ENCODE data around the gene RIPOR3.
A peak's percentile ranks its signal among the peaks of the same experiment; 100 is the strongest.

The RIPOR3 gene

DNA sequence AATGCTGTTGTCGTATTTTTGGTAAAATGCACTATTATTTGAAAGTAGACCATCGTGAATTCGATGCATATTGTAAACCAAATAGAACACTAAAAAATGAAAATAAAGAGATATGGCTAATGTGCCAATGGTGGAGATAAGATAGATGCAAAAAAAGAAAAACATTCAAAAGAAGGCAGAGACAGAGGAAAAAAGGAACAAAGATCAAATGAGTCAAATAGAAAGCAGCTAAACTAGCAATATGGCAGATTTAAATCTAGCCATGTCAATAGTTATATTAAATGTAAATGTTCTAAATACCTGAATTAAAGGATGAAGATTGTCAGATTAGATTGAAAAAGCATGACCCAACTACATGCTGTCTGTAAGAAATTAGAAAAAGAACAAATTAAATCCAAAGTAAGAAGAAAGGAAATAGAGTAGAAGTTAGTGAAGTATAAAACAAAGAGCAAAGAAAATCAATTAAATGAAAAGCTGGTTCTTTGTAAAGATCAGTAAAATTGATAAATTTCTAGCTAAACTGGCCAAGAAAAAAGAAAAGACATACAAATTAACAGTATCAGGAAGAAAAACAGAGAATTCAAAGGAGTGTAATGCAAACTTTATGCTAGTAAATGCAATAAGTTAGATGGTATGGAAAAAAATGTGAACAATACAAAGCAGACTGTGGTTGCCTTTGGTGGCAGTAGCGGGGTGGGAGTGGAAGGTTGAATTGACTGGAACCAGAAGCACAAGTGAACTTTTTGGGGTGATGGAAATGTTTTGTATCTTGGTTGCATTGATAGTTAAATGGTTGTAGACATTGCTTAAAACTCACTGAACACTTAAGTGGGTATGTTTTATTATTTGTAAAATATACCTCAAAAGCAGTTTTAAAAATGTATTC is 136.4 kb downstream of the RIPOR3 start:
- peaks cover 0 to 3% of the 10 kb centered on the region in 2 donors for H3K36me3 ChIP-seq (ENCODE audit: control insufficient read depth in 2 of 2, insufficient read depth in 2 of 2, low read length in 2 of 2)
- H3K27me3 ChIP-seq (ENCODE audit: control insufficient read depth in 1 of 2, insufficient read depth in 2 of 2, low read length in 2 of 2) = no peaks in the 10 kb centered on the region
- no peak overlapping the region for H3K9ac ChIP-seq (ENCODE audit: low read length in 2 of 2)
- no peaks in the 10 kb centered on the region for H3K9me3 ChIP-seq (ENCODE audit: control insufficient read depth in 2 of 2, low read length in 2 of 2)
- no peak overlapping the region for H3K27ac ChIP-seq (ENCODE audit: low read length)
- H3K4me3 ChIP-seq (ENCODE audit: low read length in 2 of 2) = no peak overlapping the region
- H3K4me1 ChIP-seq (ENCODE audit: control insufficient read depth, insufficient read depth, low read length) = peaks cover 1% of the 10 kb centered on the region

GRCh38 chr20:50552979-50553378 is 138.4 kb downstream of the RIPOR3 start:
- Histone ChIP-seq H3K27me3 (ENCODE audit: control insufficient read depth in 1 of 2, insufficient read depth in 2 of 2, low read length in 2 of 2) (no peaks in the 10 kb centered on the region), H3K27ac (ENCODE audit: low read length) (no peak overlapping the region), H3K4me3 (ENCODE audit: low read length in 2 of 2) (no peak overlapping the region), H3K9ac (ENCODE audit: low read length in 2 of 2) (no peak overlapping the region), H3K4me1 (ENCODE audit: control insufficient read depth, insufficient read depth, low read length) (no peaks in the 10 kb centered on the region), H3K36me3 (ENCODE audit: control insufficient read depth in 2 of 2, insufficient read depth in 2 of 2, low read length in 2 of 2) (peaks cover 3 to 8% of the 10 kb centered on the region in 2 donors), H3K9me3 (ENCODE audit: control insufficient read depth in 2 of 2, low read length in 2 of 2) (no peaks in the 10 kb centered on the region)

GRCh38 chr20:50551288-50551687 is 140.1 kb downstream of the RIPOR3 start:
- H3K36me3 ChIP-seq (ENCODE audit: control insufficient read depth in 2 of 2, insufficient read depth in 2 of 2, low read length in 2 of 2) = peaks cover 3 to 6% of the 10 kb centered on the region in 2 donors
- no peak overlapping the region for H3K4me3 ChIP-seq (ENCODE audit: low read length in 2 of 2)
- H3K27ac ChIP-seq (ENCODE audit: low read length) = no peak overlapping the region
- H3K4me1 ChIP-seq (ENCODE audit: control insufficient read depth, insufficient read depth, low read length) = peaks cover 4% of the 10 kb centered on the region
- H3K27me3 ChIP-seq (ENCODE audit: control insufficient read depth in 1 of 2, insufficient read depth in 2 of 2, low read length in 2 of 2) = no peaks in the 10 kb centered on the region
- H3K9ac ChIP-seq (ENCODE audit: low read length in 2 of 2) = no peak overlapping the region
- H3K9me3 ChIP-seq (ENCODE audit: control insufficient read depth in 2 of 2, low read length in 2 of 2) = no peaks in the 10 kb centered on the region

DNA sequence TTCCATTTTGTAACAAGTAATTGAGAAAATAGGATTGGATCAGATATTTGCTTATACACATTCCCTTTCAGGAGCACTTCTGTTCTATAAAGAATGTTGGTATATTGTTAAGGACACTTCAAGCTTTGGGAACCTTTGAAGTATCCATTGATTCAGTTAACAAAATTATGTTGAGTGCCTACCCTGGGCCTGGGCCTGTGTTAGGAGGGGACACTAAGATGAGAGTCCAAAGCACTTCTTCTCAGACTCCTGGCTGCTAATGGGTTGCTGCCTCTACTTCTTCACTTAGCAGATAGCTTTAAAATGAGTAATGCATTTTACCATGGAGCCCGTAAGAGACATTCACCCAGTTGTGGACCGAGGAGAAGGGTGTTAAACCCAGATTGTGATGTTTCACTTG is 140.8 kb downstream of the RIPOR3 start:
- H3K4me1 ChIP-seq (ENCODE audit: control insufficient read depth, insufficient read depth, low read length) = peaks cover 4% of the 10 kb centered on the region
- no peak overlapping the region for H3K9ac ChIP-seq (ENCODE audit: low read length in 2 of 2)
- no peak overlapping the region for H3K27ac ChIP-seq (ENCODE audit: low read length)
- peaks cover 3 to 6% of the 10 kb centered on the region in 2 donors for H3K36me3 ChIP-seq (ENCODE audit: control insufficient read depth in 2 of 2, insufficient read depth in 2 of 2, low read length in 2 of 2)
- no peaks in the 10 kb centered on the region for H3K27me3 ChIP-seq (ENCODE audit: control insufficient read depth in 1 of 2, insufficient read depth in 2 of 2, low read length in 2 of 2)
- H3K4me3 ChIP-seq (ENCODE audit: low read length in 2 of 2) = no peak overlapping the region
- H3K9me3 ChIP-seq (ENCODE audit: control insufficient read depth in 2 of 2, low read length in 2 of 2) = no peaks in the 10 kb centered on the region

DNA sequence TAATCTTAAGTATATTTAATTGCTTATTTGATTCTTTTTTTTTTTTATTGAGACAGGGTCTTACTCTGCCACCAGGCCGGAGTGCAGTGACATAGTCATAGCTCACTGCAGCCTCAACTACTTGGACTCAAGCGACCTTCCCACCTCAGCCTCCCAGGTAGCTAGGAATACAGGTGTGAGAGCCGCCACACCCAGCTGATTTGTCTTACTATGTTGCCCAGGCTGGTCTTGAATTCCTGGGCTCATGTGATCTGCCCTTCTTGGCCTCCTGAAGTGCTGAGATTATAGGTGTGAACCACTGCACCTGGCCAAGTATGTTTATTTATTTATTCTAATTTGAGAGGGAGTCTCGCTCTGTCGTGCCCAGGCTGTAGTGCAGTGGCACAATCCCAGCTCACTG is 142.9 kb downstream of the RIPOR3 start:
- Histone ChIP-seq H3K4me1 (ENCODE audit: control insufficient read depth, insufficient read depth, low read length) (peaks cover 4% of the 10 kb centered on the region), H3K36me3 (ENCODE audit: control insufficient read depth in 2 of 2, insufficient read depth in 2 of 2, low read length in 2 of 2) (peaks cover 3 to 6% of the 10 kb centered on the region in 2 donors), H3K27ac (ENCODE audit: low read length) (no peak overlapping the region), H3K4me3 (ENCODE audit: low read length in 2 of 2) (no peak overlapping the region), H3K9ac (ENCODE audit: low read length in 2 of 2) (no peak overlapping the region), H3K27me3 (ENCODE audit: control insufficient read depth in 1 of 2, insufficient read depth in 2 of 2, low read length in 2 of 2) (no peaks in the 10 kb centered on the region), H3K9me3 (ENCODE audit: control insufficient read depth in 2 of 2, low read length in 2 of 2) (no peaks in the 10 kb centered on the region)

GRCh38 chr20:50547964-50548363 is 143.4 kb downstream of the RIPOR3 start:
- Histone ChIP-seq H3K4me1 (ENCODE audit: control insufficient read depth, insufficient read depth, low read length) (peaks cover 4% of the 10 kb centered on the region), H3K9ac (ENCODE audit: low read length in 2 of 2) (no peak overlapping the region), H3K27ac (ENCODE audit: low read length) (no peak overlapping the region), H3K9me3 (ENCODE audit: control insufficient read depth in 2 of 2, low read length in 2 of 2) (no peaks in the 10 kb centered on the region), H3K36me3 (ENCODE audit: control insufficient read depth in 2 of 2, insufficient read depth in 2 of 2, low read length in 2 of 2) (peaks cover 3 to 6% of the 10 kb centered on the region in 2 donors), H3K4me3 (ENCODE audit: low read length in 2 of 2) (no peak overlapping the region), H3K27me3 (ENCODE audit: control insufficient read depth in 1 of 2, insufficient read depth in 2 of 2, low read length in 2 of 2) (no peaks in the 10 kb centered on the region)

DNA sequence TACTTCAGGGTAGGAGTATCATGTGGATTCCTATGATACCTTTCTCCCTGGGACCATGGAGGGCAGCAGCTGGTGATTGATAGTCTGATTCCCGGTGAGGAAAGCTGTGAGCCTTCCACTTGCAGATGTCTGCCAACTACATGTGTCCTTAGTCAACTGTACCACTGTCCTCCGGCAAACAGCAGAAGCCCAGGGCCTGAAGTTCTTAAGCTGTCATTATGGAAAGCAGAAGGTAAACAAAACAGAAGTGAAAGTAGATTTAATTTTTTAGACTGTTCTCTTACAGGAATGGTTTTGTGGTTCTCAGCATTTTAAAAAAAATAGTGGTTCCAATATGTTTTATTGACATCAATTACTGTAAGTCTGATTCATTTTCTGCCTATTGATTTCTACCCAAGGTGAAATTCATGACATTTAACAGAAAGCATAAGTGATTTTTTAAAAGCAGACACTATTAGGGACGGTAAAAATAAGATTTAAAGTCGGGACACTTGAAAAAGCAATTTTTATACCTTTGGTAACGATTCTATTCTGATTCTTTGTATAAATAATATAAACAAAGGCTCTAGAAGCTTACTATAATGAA is 144.5 kb downstream of the RIPOR3 start:
- Histone ChIP-seq H3K4me1 (ENCODE audit: control insufficient read depth, insufficient read depth, low read length) (peaks cover 4% of the 10 kb centered on the region), H3K27ac (ENCODE audit: low read length) (no peak overlapping the region), H3K9ac (ENCODE audit: low read length in 2 of 2) (peak overlapping the region in 1 of 2 donors; percentile 31), H3K36me3 (ENCODE audit: control insufficient read depth in 2 of 2, insufficient read depth in 2 of 2, low read length in 2 of 2) (peaks cover 3 to 6% of the 10 kb centered on the region in 2 donors), H3K27me3 (ENCODE audit: control insufficient read depth in 1 of 2, insufficient read depth in 2 of 2, low read length in 2 of 2) (no peaks in the 10 kb centered on the region), H3K9me3 (ENCODE audit: control insufficient read depth in 2 of 2, low read length in 2 of 2) (no peaks in the 10 kb centered on the region), H3K4me3 (ENCODE audit: low read length in 2 of 2) (peak overlapping the region in 1 of 2 donors; percentile 0)

- Histone ChIP-seq H3K27me3 (ENCODE audit: control insufficient read depth in 1 of 2, insufficient read depth in 2 of 2, low read length in 2 of 2) (no peaks in the 10 kb centered on the region), H3K4me3 (ENCODE audit: low read length in 2 of 2) (no peak overlapping the region), H3K9me3 (ENCODE audit: control insufficient read depth in 2 of 2, low read length in 2 of 2) (no peaks in the 10 kb centered on the region), H3K27ac (ENCODE audit: low read length) (no peak overlapping the region), H3K36me3 (ENCODE audit: control insufficient read depth in 2 of 2, insufficient read depth in 2 of 2, low read length in 2 of 2) (peaks cover 3 to 8% of the 10 kb centered on the region in 2 donors), H3K9ac (ENCODE audit: low read length in 2 of 2) (no peak overlapping the region), H3K4me1 (ENCODE audit: control insufficient read depth, insufficient read depth, low read length) (peaks cover 15% of the 10 kb centered on the region)
Observed at GRCh38 chr20:50545126-50545525, 146.2 kb downstream of the RIPOR3 start.

- Histone ChIP-seq H3K9me3 (ENCODE audit: control insufficient read depth in 2 of 2, low read length in 2 of 2) (no peaks in the 10 kb centered on the region), H3K27me3 (ENCODE audit: control insufficient read depth in 1 of 2, insufficient read depth in 2 of 2, low read length in 2 of 2) (no peaks in the 10 kb centered on the region), H3K4me1 (ENCODE audit: control insufficient read depth, insufficient read depth, low read length) (peaks cover 15% of the 10 kb centered on the region), H3K9ac (ENCODE audit: low read length in 2 of 2) (no peak overlapping the region), H3K36me3 (ENCODE audit: control insufficient read depth in 2 of 2, insufficient read depth in 2 of 2, low read length in 2 of 2) (peaks cover 0 to 3% of the 10 kb centered on the region in 2 donors), H3K27ac (ENCODE audit: low read length) (no peak overlapping the region), H3K4me3 (ENCODE audit: low read length in 2 of 2) (no peak overlapping the region)
Observed at GRCh38 chr20:50543326-50543725, 148.0 kb downstream of the RIPOR3 start.

- H3K4me1 ChIP-seq (ENCODE audit: control insufficient read depth, insufficient read depth, low read length) = peaks cover 16% of the 10 kb centered on the region
- no peaks in the 10 kb centered on the region for H3K9me3 ChIP-seq (ENCODE audit: control insufficient read depth in 2 of 2, low read length in 2 of 2)
- H3K9ac ChIP-seq (ENCODE audit: low read length in 2 of 2) = no peak overlapping the region
- no peak overlapping the region for H3K4me3 ChIP-seq (ENCODE audit: low read length in 2 of 2)
- H3K36me3 ChIP-seq (ENCODE audit: control insufficient read depth in 2 of 2, insufficient read depth in 2 of 2, low read length in 2 of 2) = peaks cover 0 to 2% of the 10 kb centered on the region in 2 donors
- no peak overlapping the region for H3K27ac ChIP-seq (ENCODE audit: low read length)
- H3K27me3 ChIP-seq (ENCODE audit: control insufficient read depth in 1 of 2, insufficient read depth in 2 of 2, low read length in 2 of 2) = no peaks in the 10 kb centered on the region
Observed at GRCh38 chr20:50541606-50542041, 149.7 kb downstream of the RIPOR3 start.

Measured in stomach smooth muscle (tissue), 2 donors.